HCT116 (cell line): Measurements from ENCODE around the gene TMPO. TPM values are rescaled to one million over a fixed set of nuclear protein-coding genes. Genes with fewer than 3 reads are reported as not detected.
A peak's percentile ranks its signal among the peaks of the same experiment; 100 is the strongest.

Experiments used
- ATAC-seq: fragments of 200-7000 bp; cut with Tn5 transposase; 2 replicates; pipeline ENCODE4 v1.9.1; 2020; ENCODE audit warnings: mild to moderate bottlenecking, moderate library complexity
- BruUV-seq: library from RNA; stranded (reverse); fragments of 400-500 nt; replicated peaks from 2 replicates; lab custom pipeline; 2021; lab: Mats Ljungman, UMichigan
- CTCF ChIA-PET: fragments of 300-600 bp; sonication (Branson Sonifier 250); formaldehyde crosslinking; loops from one replicate; lab custom pipeline; 2021; ENCODE audit warnings: antibody characterized with exemption; lab: Charles Lee
- POLR2A ChIA-PET: fragments of 300-600, 350-600 bp; sonication (Branson Sonifier 250); formaldehyde crosslinking; loops from one replicate; lab custom pipeline; 2021; ENCODE audit warnings: antibody characterized with exemption; lab: Charles Lee
- RAD21 ChIA-PET, 2 experiments: fragments of 300-600 bp; sonication (Branson Sonifier 250); formaldehyde crosslinking; loops; one replicate each; lab custom pipeline; 2023; ENCODE audit warnings: low total read pairs in 2 of 2; ENCODE audit not compliant: uncharacterized antibody in 2 of 2, unreplicated experiment in 2 of 2, low non-redundant PET in 1 of 2; lab: Charles Lee
- DNase-seq: peaks from one replicate; pipeline ENCODE4 v3.0.0-alpha.2; 2010; ENCODE audit warnings: low read depth, low spot score
- H2AFZ ChIP-seq: fragments of 200-600 bp; shearing (Covaris generic), sonication (generic); 2 replicates; pipeline ENCODE4 v1.6.1; 2017; ENCODE audit warnings: low read depth, mixed run types, mixed read lengths, antibody characterized with exemption, low read length; ENCODE audit not compliant: poor library complexity, severe bottlenecking
- H3K27ac ChIP-seq: 2 replicates; pipeline ENCODE4 v1.5.1; 2012; ENCODE audit warnings: low read depth, low read length
- H3K27me3 ChIP-seq: fragments of 200-600 bp; sonication (generic); 2 replicates; pipeline ENCODE4 v1.6.1; 2016; ENCODE audit warnings: mixed run types, low read length, mixed read lengths; ENCODE audit not compliant: insufficient read depth
- H3K36me3 ChIP-seq, 2 experiments: fragments of 200-500 bp in 1 of 2; fragments of 200-600 bp in 1 of 2; sonication (Bioruptor generic) in 1 of 2; sonication (generic) in 1 of 2; 2 replicates each; pipeline versions ENCODE4 v1.5.1 to v1.6.1; 2014 to 2016; ENCODE audit warnings: low read length in 2 of 2, inconsistent platforms in 1 of 2, mixed read lengths in 1 of 2, mixed run types in 1 of 2; ENCODE audit not compliant: insufficient read depth in 2 of 2, control insufficient read depth in 1 of 2
- H3K4me1 ChIP-seq, 2 experiments: fragments of 200-600 bp in 1 of 2; sonication (generic) in 1 of 2; 2 replicates each; pipeline versions ENCODE4 v1.5.1 to v1.6.1; 2012 to 2017; ENCODE audit warnings: low read length in 2 of 2, inconsistent platforms in 1 of 2, mild to moderate bottlenecking in 1 of 2, mixed read lengths in 1 of 2, mixed run types in 1 of 2, moderate library complexity in 1 of 2; ENCODE audit not compliant: insufficient read depth in 2 of 2, control insufficient read depth in 1 of 2
- H3K4me2 ChIP-seq: fragments of 200-600 bp; sonication (generic); 2 replicates; pipeline ENCODE4 v1.6.1; 2017; ENCODE audit warnings: mixed run types, low read length, mixed read lengths
- H3K4me3 ChIP-seq, 2 experiments: fragments of 200-600 bp in 1 of 2; sonication (generic) in 1 of 2; replicated peaks in 1 of 2; 2 replicates each; pipeline ENCODE4 v1.5.1; 2011 to 2016; ENCODE audit warnings: low read length in 2 of 2, control low read depth in 1 of 2, low read depth in 1 of 2, mild to moderate bottlenecking in 1 of 2, mixed read lengths in 1 of 2, mixed run types in 1 of 2
- H3K79me2 ChIP-seq: fragments of 200-600 bp; sonication (generic); 2 replicates; pipeline ENCODE4 v1.6.1; 2017; ENCODE audit warnings: mild to moderate bottlenecking, mixed run types, low read length, moderate library complexity, mixed read lengths; ENCODE audit not compliant: insufficient read depth
- H3K9ac ChIP-seq: fragments of 200-600 bp; sonication (generic); 2 replicates; pipeline ENCODE4 v1.6.1; 2016; ENCODE audit warnings: low read length, mixed read lengths
- H3K9me2 ChIP-seq: fragments of 200-600 bp; sonication (generic), shearing (Covaris generic); 2 replicates; pipeline ENCODE4 v1.6.1; 2017; ENCODE audit warnings: mixed run types, mild to moderate bottlenecking, moderate library complexity; ENCODE audit not compliant: insufficient read depth
- H3K9me3 ChIP-seq, 2 experiments: fragments of 200-500 bp in 1 of 2; fragments of 200-600 bp in 1 of 2; sonication (Bioruptor generic) in 1 of 2; sonication (generic) in 1 of 2; 2 replicates each; pipeline ENCODE4 v1.6.1; 2014 to 2017; ENCODE audit warnings: low read length in 2 of 2, mixed read lengths in 2 of 2, inconsistent platforms in 1 of 2, low read depth in 1 of 2, mild to moderate bottlenecking in 1 of 2, mixed run types in 1 of 2, moderate library complexity in 1 of 2; ENCODE audit not compliant: control insufficient read depth in 1 of 2, insufficient read depth in 1 of 2
- H4K20me1 ChIP-seq: fragments of 200-600 bp; sonication (generic), shearing (Covaris generic); 2 replicates; pipeline ENCODE4 v1.6.1; 2017; ENCODE audit warnings: mixed run types, mild to moderate bottlenecking, moderate library complexity; ENCODE audit not compliant: insufficient read depth
- CTCF ChIP-seq, 3 experiments: fragments of 200-600 bp in 1 of 3; sonication (generic) in 1 of 3; IDR thresholded peaks in 2 of 3; conservative IDR thresholded peaks in 1 of 3; 2 replicates each; pipeline ENCODE4 v1.5.1; 2012 to 2017; ENCODE audit warnings: low read depth in 2 of 3, low read length in 2 of 3, antibody characterized with exemption in 1 of 3, borderline replicate concordance in 1 of 3, control low read depth in 1 of 3, mild to moderate bottlenecking in 1 of 3, mixed read lengths in 1 of 3, mixed run types in 1 of 3, moderate library complexity in 1 of 3; ENCODE audit not compliant: insufficient read depth in 1 of 3
- RAD21 ChIP-seq: IDR thresholded peaks from 2 replicates; pipeline ENCODE4 v1.6.1; 2012; ENCODE audit warnings: low read depth, mild to moderate bottlenecking
- SIN3A ChIP-seq: IDR thresholded peaks from 2 replicates; pipeline ENCODE4 v1.6.1; 2012; ENCODE audit warnings: low read depth
- intact Hi-C: fragments of 100-400 bp; cut with micrococcal nuclease; formaldehyde crosslinking; loops from 2 replicates; pipeline ENCODE4 v1.10.0; 2022
- total RNA-seq: library from RNA; stranded (reverse); gene quantifications from one replicate; pipeline ENCODE4 v1.2.1, GENCODE V29; 2021; ENCODE audit not compliant: unreplicated experiment

The TMPO gene
- total RNA-seq, 1 experiment from 2014 or later, result 207 TPM

GRCh38 chr12:98572010-98572409, 56.6 kb downstream of the TMPO start:
- Histone ChIP-seq H3K36me3 (no peaks in the 10 kb centered on the region), H3K27ac (no peak overlapping the region), H3K9me2 (no peaks in the 10 kb centered on the region), H3K79me2 (no peaks in the 10 kb centered on the region), H3K27me3 (no peaks in the 10 kb centered on the region), H3K4me3 (no peak overlapping the region), H4K20me1 (no peaks in the 10 kb centered on the region), H3K4me2 (no peak overlapping the region), H3K4me1 (peaks cover 7 to 11% of the 10 kb centered on the region in 2 experiments; a peak in 3 of 4 replicates), H2AFZ (no peak overlapping the region), H3K9ac (no peak overlapping the region), H3K9me3 (no peaks in the 10 kb centered on the region)
- no TSS peak for BruUV-seq
- CTCF ChIA-PET, result interaction anchor here (0.9 to 2.4 kb wide), 3 partner anchors 21 to 426 kb away, joined by 3 to 15 read pairs (median 5); partner anchors contain the start of gene SLC25A3
- POLR2A ChIA-PET, result no interaction called here
- ATAC-seq (peak; percentile 88), DNase-seq (no peak)
- TF ChIP-seq CTCF (IDR thresholded peaks at IDR 0.05 in 2 of 3, conservative IDR thresholded peaks at IDR 0.05 in 1 of 3; ENCODE audit: borderline replicate concordance in 1 of 3, insufficient read depth in 1 of 3, low read depth in 2 of 3, low read length in 2 of 3), result peak; percentile 14 to 72 (median 69); a peak in 5 of 6 replicates
- TF ChIP-seq RAD21, result no peak
- RAD21 ChIA-PET, result no interaction called here
- intact Hi-C loops, result no loop called here

GRCh38 chr12:98574110-98574509, 58.7 kb downstream of the TMPO start:
- Histone ChIP-seq H3K27ac (no peak overlapping the region), H2AFZ (no peak overlapping the region), H4K20me1 (no peaks in the 10 kb centered on the region), H3K9me3 (no peaks in the 10 kb centered on the region), H3K79me2 (no peaks in the 10 kb centered on the region), H3K4me1 (peaks cover 11 to 20% of the 10 kb centered on the region in 2 experiments)
- CTCF ChIA-PET, result no interaction called here
- no peak for TF ChIP-seq SIN3A
- TF ChIP-seq, all 23 proteins: peak for 0
- no peak overlapping the region for H3K4me3 ChIP-seq
- no peaks in the 10 kb centered on the region for H3K27me3 ChIP-seq
- H3K9me2 ChIP-seq, result no peaks in the 10 kb centered on the region
- H3K36me3 ChIP-seq, result no peaks in the 10 kb centered on the region
- H3K9ac ChIP-seq, result no peak overlapping the region
- BruUV-seq, result no TSS peak
- ATAC-seq (no peak), DNase-seq (no peak)
- ChIA-PET POLR2A (no interaction called here), RAD21 (no interaction called here)
- intact Hi-C loops, result no loop called here
- H3K4me2 ChIP-seq, result peak overlapping the region; percentile 17; the same call in 1 of the 2 replicates
